Measurements from ENCODE around the gene NPAS3. TPM values are rescaled to one million over a fixed set of nuclear protein-coding genes. Genes with fewer than 3 reads are reported as not detected.

NPAS3 gene
- total RNA-seq, 1 donor from 2014 or later: 2.0 TPM

GRCh38 chr14:33239465-33239864 lies 300.8 kb downstream of the NPAS3 start:
- Histone ChIP-seq H3K36me3 (ENCODE audit: control insufficient read depth, insufficient read depth, low read length) (no peaks in the 10 kb centered on the region), H3K27me3 (ENCODE audit: control insufficient read depth, insufficient read depth, low read length) (no peaks in the 10 kb centered on the region), H3K4me3 (ENCODE audit: low read depth, low read length) (no peak overlapping the region)
- TF ChIP-seq, protein P1, sequence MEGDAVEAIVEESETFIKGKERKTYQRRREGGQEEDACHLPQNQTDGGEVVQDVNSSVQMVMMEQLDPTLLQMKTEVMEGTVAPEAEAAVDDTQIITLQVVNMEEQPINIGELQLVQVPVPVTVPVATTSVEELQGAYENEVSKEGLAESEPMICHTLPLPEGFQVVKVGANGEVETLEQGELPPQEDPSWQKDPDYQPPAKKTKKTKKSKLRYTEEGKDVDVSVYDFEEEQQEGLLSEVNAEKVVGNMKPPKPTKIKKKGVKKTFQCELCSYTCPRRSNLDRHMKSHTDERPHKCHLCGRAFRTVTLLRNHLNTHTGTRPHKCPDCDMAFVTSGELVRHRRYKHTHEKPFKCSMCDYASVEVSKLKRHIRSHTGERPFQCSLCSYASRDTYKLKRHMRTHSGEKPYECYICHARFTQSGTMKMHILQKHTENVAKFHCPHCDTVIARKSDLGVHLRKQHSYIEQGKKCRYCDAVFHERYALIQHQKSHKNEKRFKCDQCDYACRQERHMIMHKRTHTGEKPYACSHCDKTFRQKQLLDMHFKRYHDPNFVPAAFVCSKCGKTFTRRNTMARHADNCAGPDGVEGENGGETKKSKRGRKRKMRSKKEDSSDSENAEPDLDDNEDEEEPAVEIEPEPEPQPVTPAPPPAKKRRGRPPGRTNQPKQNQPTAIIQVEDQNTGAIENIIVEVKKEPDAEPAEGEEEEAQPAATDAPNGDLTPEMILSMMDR (IDR thresholded peaks at IDR 0.05; ENCODE audit: insufficient read depth, low read length, poor library complexity, severe bottlenecking): no peak
- no peak for DNase-seq (ENCODE audit: low read depth)

GRCh38 chr14:33240466-33240865 lies 301.8 kb downstream of the NPAS3 start:
- H3K27me3 ChIP-seq (ENCODE audit: control insufficient read depth, insufficient read depth, low read length): no peaks in the 10 kb centered on the region
- no peak for DNase-seq (ENCODE audit: low read depth)
- H3K36me3 ChIP-seq (ENCODE audit: control insufficient read depth, insufficient read depth, low read length): no peaks in the 10 kb centered on the region
- TF ChIP-seq, protein P1 (IDR thresholded peaks at IDR 0.05; ENCODE audit: insufficient read depth, low read length, poor library complexity, severe bottlenecking): no peak
- no peak overlapping the region for H3K4me3 ChIP-seq (ENCODE audit: low read depth, low read length)

- no peaks in the 10 kb centered on the region for H3K27me3 ChIP-seq (ENCODE audit: control insufficient read depth, insufficient read depth, low read length)
- H3K4me3 ChIP-seq (ENCODE audit: low read depth, low read length): no peak overlapping the region
- no peaks in the 10 kb centered on the region for H3K36me3 ChIP-seq (ENCODE audit: control insufficient read depth, insufficient read depth, low read length)
- no peak for DNase-seq (ENCODE audit: low read depth)
- TF ChIP-seq, protein P1 (IDR thresholded peaks at IDR 0.05; ENCODE audit: insufficient read depth, low read length, poor library complexity, severe bottlenecking): no peak
These were observed 302.7 kb downstream of the NPAS3 start for GRCh38 chr14:33241331-33241730.

GRCh38 chr14:33249233-33249820 lies 310.6 kb downstream of the NPAS3 start:
- no peak for DNase-seq (ENCODE audit: low read depth)
- TF ChIP-seq, protein P1 (IDR thresholded peaks at IDR 0.05; ENCODE audit: insufficient read depth, low read length, poor library complexity, severe bottlenecking): no peak
- Histone ChIP-seq H3K36me3 (ENCODE audit: control insufficient read depth, insufficient read depth, low read length) (no peaks in the 10 kb centered on the region), H3K4me3 (ENCODE audit: low read depth, low read length) (no peak overlapping the region), H3K27me3 (ENCODE audit: control insufficient read depth, insufficient read depth, low read length) (no peaks in the 10 kb centered on the region)

DNA sequence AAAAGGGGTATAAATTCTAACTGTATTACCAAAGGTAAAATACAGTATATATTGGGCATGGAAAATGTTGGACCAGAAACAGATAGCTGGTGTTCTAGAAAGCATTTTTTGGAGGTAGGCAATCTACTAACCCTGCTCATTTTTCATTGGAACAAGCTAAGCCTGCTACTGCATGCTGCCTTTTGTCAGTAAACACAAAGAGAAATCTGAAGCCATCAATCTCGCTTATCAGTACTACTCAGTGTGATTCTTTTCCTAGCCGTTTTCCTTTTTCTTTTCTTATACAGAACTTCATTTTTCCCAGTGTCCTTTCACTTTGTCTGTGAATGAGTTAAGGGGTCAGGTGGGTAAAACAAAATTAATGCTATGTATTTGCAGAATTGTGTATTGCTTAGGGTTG lies 312.3 kb downstream of the NPAS3 start:
- Histone ChIP-seq H3K4me3 (ENCODE audit: low read depth, low read length) (no peak overlapping the region), H3K27me3 (ENCODE audit: control insufficient read depth, insufficient read depth, low read length) (no peaks in the 10 kb centered on the region), H3K36me3 (ENCODE audit: control insufficient read depth, insufficient read depth, low read length) (no peaks in the 10 kb centered on the region)
- TF ChIP-seq, protein P1 (IDR thresholded peaks at IDR 0.05; ENCODE audit: insufficient read depth, low read length, poor library complexity, severe bottlenecking): no peak
- DNase-seq (ENCODE audit: low read depth): no peak

DNA sequence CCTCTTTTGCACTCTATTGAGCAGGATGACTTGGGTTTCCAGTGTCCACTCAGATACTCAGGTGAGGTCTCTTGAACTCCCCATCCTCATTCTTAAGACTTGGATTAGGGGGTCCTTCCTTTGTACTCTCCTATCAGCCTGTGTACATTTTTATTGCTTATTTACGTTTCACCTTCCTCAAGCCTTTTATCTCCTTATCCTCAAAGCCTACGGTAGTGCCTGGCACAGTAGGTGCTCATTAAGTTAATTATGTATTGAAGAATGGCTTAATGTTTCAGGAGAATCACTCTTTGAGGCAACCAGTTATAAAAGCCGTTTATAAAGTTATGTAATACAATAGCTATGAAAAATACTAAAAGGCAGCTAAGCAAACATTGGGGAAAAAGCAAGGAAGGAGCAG lies 315.7 kb downstream of the NPAS3 start:
- H3K36me3 ChIP-seq (ENCODE audit: control insufficient read depth, insufficient read depth, low read length): no peaks in the 10 kb centered on the region
- TF ChIP-seq, protein P1 (IDR thresholded peaks at IDR 0.05; ENCODE audit: insufficient read depth, low read length, poor library complexity, severe bottlenecking): no peak
- no peak for DNase-seq (ENCODE audit: low read depth)
- H3K27me3 ChIP-seq (ENCODE audit: control insufficient read depth, insufficient read depth, low read length): no peaks in the 10 kb centered on the region
- no peak overlapping the region for H3K4me3 ChIP-seq (ENCODE audit: low read depth, low read length)

Data from kidney epithelial cell (primary cell).